B cell (primary cell): ENCODE data around the gene NUDT21. TPM values are rescaled to one million over a fixed set of nuclear protein-coding genes. Genes with fewer than 3 reads are reported as not detected.

Experiments used
- ATAC-seq: fragments of 200-7000 bp; cut with Tn5 transposase; one replicate; pipeline ENCODE4 v1.10.0; 2021; ENCODE audit warnings: low read depth, mild to moderate bottlenecking, moderate number of reproducible peaks, moderate library complexity
- CTCF ChIA-PET: fragments of 350-600 bp; sonication (Branson Sonifier 250); formaldehyde crosslinking; loops from one replicate; lab custom pipeline; 2021; ENCODE audit warnings: antibody characterized with exemption, inconsistent platforms; lab: Charles Lee
- POLR2A ChIA-PET: fragments of 350-600 bp; sonication (Branson Sonifier 250); formaldehyde crosslinking; loops from one replicate; lab custom pipeline; 2021; ENCODE audit warnings: antibody characterized with exemption; lab: Charles Lee
- DNase-seq: peaks from one replicate; pipeline ENCODE4 v3.0.0; 2013
- H2AFZ ChIP-seq: 2 replicates; pipeline ENCODE4 v1.6.1; 2012; ENCODE audit warnings: mild to moderate bottlenecking, low read depth, low read length; ENCODE audit not compliant: insufficient read depth, poor library complexity, severe bottlenecking
- H3K27ac ChIP-seq, 2 donors: 1 replicate in 1 of 2; 2 replicates in 1 of 2; pipeline ENCODE4 v1.5.1; 2012 to 2013; ENCODE audit warnings: low read length in 2 of 2, mild to moderate bottlenecking in 2 of 2, moderate library complexity in 1 of 2
- H3K27me3 ChIP-seq, 4 experiments: fragments of 200-600 bp in 1 of 4; sonication (generic) in 1 of 4; replicated peaks in 1 of 4; 1 replicate in 2 of 4; 2 replicates in 2 of 4; pipeline versions ENCODE4 v1.6.1 to v1.7.0; 2013 to 2016; ENCODE audit warnings: low read length in 3 of 4, mild to moderate bottlenecking in 2 of 4, mixed read lengths in 1 of 4, moderate library complexity in 1 of 4; ENCODE audit not compliant: insufficient read depth in 4 of 4, control insufficient read depth in 3 of 4; ENCODE audit errors: control extremely low read depth in 1 of 4
- H3K36me3 ChIP-seq, 2 experiments: replicated peaks in 1 of 2; 1 replicate in 1 of 2; 2 replicates in 1 of 2; pipeline versions ENCODE4 v1.6.1 to v1.7.1; 2013; ENCODE audit warnings: low read length in 1 of 2; ENCODE audit not compliant: insufficient read depth in 2 of 2, control insufficient read depth in 1 of 2; ENCODE audit errors: control extremely low read depth in 1 of 2, extremely low read depth in 1 of 2
- H3K4me1 ChIP-seq, 2 donors: fragments of 200-600 bp in 1 of 2; sonication (generic) in 1 of 2; 1 replicate in 1 of 2; 2 replicates in 1 of 2; pipeline versions ENCODE4 v1.5.1 to v1.6.1; 2013 to 2017; ENCODE audit warnings: low read length in 2 of 2; ENCODE audit not compliant: control insufficient read depth in 2 of 2, insufficient read depth in 2 of 2
- H3K4me2 ChIP-seq: replicated peaks from 2 replicates; pipeline ENCODE3; 2012; ENCODE audit warnings: mild to moderate bottlenecking, low read depth, low read length; ENCODE audit not compliant: poor library complexity, severe bottlenecking
- H3K4me3 ChIP-seq, 5 experiments: fragments of 200-600 bp in 1 of 5; sonication (generic) in 1 of 5; 1 replicate in 3 of 5; 2 replicates in 2 of 5; pipeline versions ENCODE4 v1.5.1 to v1.7.0; 2011 to 2016; ENCODE audit warnings: low read length in 4 of 5, mild to moderate bottlenecking in 4 of 5, low read depth in 2 of 5, control low read depth in 1 of 5, moderate library complexity in 1 of 5; ENCODE audit not compliant: insufficient read depth in 1 of 5; ENCODE audit errors: control extremely low read depth in 1 of 5, extremely low read depth in 1 of 5
- H3K79me2 ChIP-seq: fragments of 200-600 bp; sonication (generic); one replicate; pipeline ENCODE4 v1.6.0; 2016; ENCODE audit warnings: low read length; ENCODE audit not compliant: control insufficient read depth, insufficient read depth
- H3K9ac ChIP-seq: fragments of 200-600 bp; sonication (generic); 2 replicates; pipeline ENCODE4 v1.6.1; 2017; ENCODE audit warnings: mild to moderate bottlenecking, low read length, moderate library complexity
- H3K9me3 ChIP-seq, 3 donors: one replicate each; pipeline versions ENCODE4 v1.6.1 to v1.7.1; 2013; ENCODE audit warnings: low read length in 2 of 3; ENCODE audit not compliant: control insufficient read depth in 2 of 3, insufficient read depth in 1 of 3; ENCODE audit errors: control extremely low read depth in 1 of 3
- H4K20me1 ChIP-seq: 2 replicates; pipeline ENCODE4 v1.6.0; 2012; ENCODE audit warnings: mild to moderate bottlenecking, low read length; ENCODE audit not compliant: insufficient read depth, control insufficient read depth, poor library complexity, severe bottlenecking
- H3K27ac Mint-ChIP-seq: one replicate; pipeline ENCODE4 v1.8.0; 2021; ENCODE audit warnings: mixed read lengths
- H3K27me3 Mint-ChIP-seq: one replicate; pipeline ENCODE4 v1.8.0; 2021; ENCODE audit warnings: mixed read lengths
- H3K4me1 Mint-ChIP-seq: one replicate; pipeline ENCODE4 v1.8.0; 2021; ENCODE audit warnings: mixed read lengths
- H3K4me3 Mint-ChIP-seq: one replicate; pipeline ENCODE4 v1.8.0; 2021; ENCODE audit warnings: mixed read lengths
- H3K9me3 Mint-ChIP-seq: one replicate; pipeline ENCODE4 v1.8.0; 2022; ENCODE audit warnings: mixed read lengths; ENCODE audit not compliant: insufficient read depth
- EZH2 ChIP-seq: IDR thresholded peaks from 2 replicates; pipeline ENCODE4 v1.6.1; 2012; ENCODE audit warnings: borderline replicate concordance, low read depth, mild to moderate bottlenecking, moderate library complexity, low read length; ENCODE audit not compliant: insufficient read depth, poor library complexity, severe bottlenecking
- WGBS: methylation state at CpG from one replicate; pipeline ENCODE4 v1.1.5; 2013; ENCODE audit warnings: missing lambda C conversion rate; ENCODE audit not compliant: insufficient coverage; 5-methylcytosine and 5-hydroxymethylcytosine counted together
- intact Hi-C: fragments of 100-400 bp; cut with micrococcal nuclease; formaldehyde crosslinking; loops from one replicate; pipeline ENCODE4 v1.10.0; 2022
- polyA plus RNA-seq: library from polyadenylated mRNA; depleted of rRNA; stranded (reverse); fragments of >200 nt; gene quantifications from 2 replicates; pipeline ENCODE4 v1.2.3, GENCODE V29; 2012
- total RNA-seq, 2 donors: library from RNA; stranded (reverse); fragments of 120-200 nt in 1 of 2; gene quantifications; 1 replicate in 1 of 2; 2 replicates in 1 of 2; pipeline versions ENCODE4 v1.2.3 to v1.2.4, GENCODE V29; 2013 to 2022
- TF ChIP-seq, protein P1 (sequence below): fragments of 200-600 bp; IDR thresholded peaks from one replicate; pipeline ENCODE4 v1.8.0; 2022; ENCODE audit warnings: antibody characterized with exemption, mild to moderate bottlenecking

Gene NUDT21
- total and polyA plus RNA-seq, 2 donors (not counting 1 experiment from before 2014, with no cell fraction given), result 27.3 to 89.4 TPM

- POLR2A ChIA-PET, result no interaction called here
- H3K9me3 ChIP-seq, result no peaks in the 10 kb centered on the region
- H4K20me1 ChIP-seq, result peaks cover 32% of the 10 kb centered on the region
- TF ChIP-seq, protein P1, sequence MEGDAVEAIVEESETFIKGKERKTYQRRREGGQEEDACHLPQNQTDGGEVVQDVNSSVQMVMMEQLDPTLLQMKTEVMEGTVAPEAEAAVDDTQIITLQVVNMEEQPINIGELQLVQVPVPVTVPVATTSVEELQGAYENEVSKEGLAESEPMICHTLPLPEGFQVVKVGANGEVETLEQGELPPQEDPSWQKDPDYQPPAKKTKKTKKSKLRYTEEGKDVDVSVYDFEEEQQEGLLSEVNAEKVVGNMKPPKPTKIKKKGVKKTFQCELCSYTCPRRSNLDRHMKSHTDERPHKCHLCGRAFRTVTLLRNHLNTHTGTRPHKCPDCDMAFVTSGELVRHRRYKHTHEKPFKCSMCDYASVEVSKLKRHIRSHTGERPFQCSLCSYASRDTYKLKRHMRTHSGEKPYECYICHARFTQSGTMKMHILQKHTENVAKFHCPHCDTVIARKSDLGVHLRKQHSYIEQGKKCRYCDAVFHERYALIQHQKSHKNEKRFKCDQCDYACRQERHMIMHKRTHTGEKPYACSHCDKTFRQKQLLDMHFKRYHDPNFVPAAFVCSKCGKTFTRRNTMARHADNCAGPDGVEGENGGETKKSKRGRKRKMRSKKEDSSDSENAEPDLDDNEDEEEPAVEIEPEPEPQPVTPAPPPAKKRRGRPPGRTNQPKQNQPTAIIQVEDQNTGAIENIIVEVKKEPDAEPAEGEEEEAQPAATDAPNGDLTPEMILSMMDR, result no peak
- no peak for TF ChIP-seq EZH2
- H3K9ac ChIP-seq, result no peak overlapping the region
- WGBS, result 98% methylated on average over 3 of the region's 3 CpGs
- intact Hi-C loops, result no loop called here
- peaks cover 11 to 68% of the 10 kb centered on the region in 2 experiments for H3K36me3 ChIP-seq
- H3K27me3 ChIP-seq, result no peaks in the 10 kb centered on the region
- H3K4me2 ChIP-seq, result no peak overlapping the region
- DNase-seq (no peak), ATAC-seq (no peak)
- Mint-ChIP-seq H3K4me1 (peaks cover 3% of the 10 kb centered on the region), H3K9me3 (no peaks in the 10 kb centered on the region), H3K4me3 (no peak overlapping the region), H3K27ac (no peak overlapping the region), H3K27me3 (no peaks in the 10 kb centered on the region)
- H3K4me3 ChIP-seq, result no peak overlapping the region
- no peak overlapping the region for H3K27ac ChIP-seq
- no peaks in the 10 kb centered on the region for H3K4me1 ChIP-seq
- CTCF ChIA-PET, result interaction anchor here (1.4 kb wide), 1 partner anchor 33 kb away, joined by 4 read pairs; no protein-coding TSS in a partner anchor
- peaks cover 33% of the 10 kb centered on the region for H3K79me2 ChIP-seq
- no peak overlapping the region for H2AFZ ChIP-seq
These were observed 61.6 kb downstream of the NUDT21 start for GRCh38 chr16:56389554-56389953.

- no peak overlapping the region for H3K27ac Mint-ChIP-seq
- H4K20me1 ChIP-seq, result peaks cover 42% of the 10 kb centered on the region
- intact Hi-C loops, result no loop called here
- TF ChIP-seq, protein P1, result no peak
- no peak for TF ChIP-seq EZH2
- no peaks in the 10 kb centered on the region for H3K4me1 Mint-ChIP-seq
- H3K27me3 Mint-ChIP-seq, result no peaks in the 10 kb centered on the region
- H3K36me3 ChIP-seq, result peaks cover 13 to 79% of the 10 kb centered on the region in 2 experiments
- no peak overlapping the region for H2AFZ ChIP-seq
- no peaks in the 10 kb centered on the region for H3K9me3 ChIP-seq
- ATAC-seq (no peak), DNase-seq (no peak)
- no peaks in the 10 kb centered on the region for H3K27me3 ChIP-seq
- no peak overlapping the region for H3K9ac ChIP-seq
- H3K4me2 ChIP-seq, result no peak overlapping the region
- CTCF ChIA-PET, result interaction anchor here (0.5 to 0.7 kb wide), 2 partner anchors 314 to 406 kb away, joined by 3 to 5 read pairs; no protein-coding TSS in a partner anchor
- POLR2A ChIA-PET, result no interaction called here
- H3K4me3 ChIP-seq, result no peak overlapping the region
- no peaks in the 10 kb centered on the region for H3K4me1 ChIP-seq
- no peak overlapping the region for H3K4me3 Mint-ChIP-seq
- no peak overlapping the region for H3K27ac ChIP-seq
- H3K9me3 Mint-ChIP-seq, result no peaks in the 10 kb centered on the region
- peaks cover 46% of the 10 kb centered on the region for H3K79me2 ChIP-seq
These were observed 62.9 kb downstream of the NUDT21 start for GRCh38 chr16:56388209-56388608.
